Osteocyte (in vitro differentiated cells): Measurements from ENCODE around the gene TNFRSF18. TPM values are rescaled to one million over a fixed set of nuclear protein-coding genes. Genes with fewer than 3 reads are reported as not detected.

Experiments used
- DNase-seq: peaks from one replicate; pipeline ENCODE4 v3.0.0; 2021; ENCODE audit warnings: mixed read lengths; ENCODE audit not compliant: unreplicated experiment; ENCODE audit errors: extremely low spot score
- H3K27ac Mint-ChIP-seq: one replicate; pipeline ENCODE4 v1.8.0; 2021; ENCODE audit warnings: mild to moderate bottlenecking, mixed read lengths; ENCODE audit not compliant: unreplicated experiment
- H3K27me3 Mint-ChIP-seq: one replicate; pipeline ENCODE4 v1.8.0; 2021; ENCODE audit warnings: mixed read lengths; ENCODE audit not compliant: unreplicated experiment
- H3K36me3 Mint-ChIP-seq: one replicate; pipeline ENCODE4 v1.8.0; 2021; ENCODE audit warnings: mixed read lengths; ENCODE audit not compliant: unreplicated experiment
- H3K4me1 Mint-ChIP-seq: one replicate; pipeline ENCODE4 v1.8.0; 2021; ENCODE audit warnings: mixed read lengths; ENCODE audit not compliant: unreplicated experiment
- H3K4me3 Mint-ChIP-seq: one replicate; pipeline ENCODE4 v1.8.0; 2021; ENCODE audit warnings: mild to moderate bottlenecking, moderate library complexity, mixed read lengths; ENCODE audit not compliant: unreplicated experiment
- H3K9me3 Mint-ChIP-seq: one replicate; pipeline ENCODE4 v1.8.0; 2021; ENCODE audit warnings: mixed read lengths; ENCODE audit not compliant: unreplicated experiment
- total RNA-seq: library from RNA; stranded (reverse); gene quantifications from 2 replicates; pipeline ENCODE4 v1.2.1, GENCODE V29; 2021
- TF ChIP-seq, protein P1 (sequence below): fragments of 200-600 bp; sonication (generic); IDR thresholded peaks from 2 replicates; pipeline ENCODE4 v1.5.0; 2021; ENCODE audit warnings: antibody characterized with exemption, mild to moderate bottlenecking, moderate library complexity

TNFRSF18 gene
- total RNA-seq, 1 donor from 2014 or later = not detected

DNA sequence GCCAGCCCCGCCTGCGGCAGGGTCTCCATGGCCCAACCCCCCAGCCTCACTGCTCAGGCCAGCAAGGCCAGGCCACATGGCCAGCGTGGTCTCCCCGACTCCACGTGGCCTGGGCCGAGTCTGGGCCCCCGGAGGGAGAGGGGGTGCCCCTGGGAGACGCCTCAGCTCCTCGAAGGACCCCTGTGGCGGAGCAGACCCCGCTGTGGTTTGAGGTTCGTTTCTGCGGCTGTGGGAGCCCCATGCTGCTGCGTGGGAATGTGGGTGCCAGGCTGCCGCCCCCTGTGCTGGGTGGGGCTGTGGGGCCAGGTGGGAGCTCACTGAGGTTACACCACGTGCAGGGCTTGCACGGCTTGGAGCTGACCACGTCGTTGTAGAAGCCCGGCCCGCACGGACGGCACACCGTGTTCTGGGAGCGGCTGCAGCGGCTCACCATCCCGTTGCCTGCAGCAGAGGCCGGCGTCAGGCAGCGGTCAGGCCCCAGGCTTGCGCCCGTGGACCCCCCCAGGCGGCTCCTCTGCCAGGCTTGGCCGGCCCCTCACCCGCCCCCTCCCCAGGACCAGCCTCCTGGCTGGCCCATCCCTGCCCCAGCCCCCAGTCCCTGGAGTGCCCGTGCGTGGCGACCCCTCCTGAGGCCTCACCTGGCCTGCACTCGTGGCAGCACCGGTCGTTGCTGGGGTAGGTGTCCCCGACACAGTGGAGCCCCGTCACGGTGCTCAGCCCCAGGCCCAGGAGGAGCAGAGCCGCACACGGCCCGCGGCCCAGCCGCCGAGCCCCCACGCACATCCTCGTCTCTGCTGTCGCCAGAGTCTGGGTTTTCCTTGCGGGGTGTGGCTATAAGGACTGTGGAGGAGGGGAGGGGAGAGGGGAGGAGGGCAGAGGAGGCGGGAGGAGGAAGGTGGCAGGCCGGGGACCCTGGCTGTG is 7.2 kb upstream of the TNFRSF18 start, which contains the start of gene TNFRSF4:
Gene TNFRSF4, minus strand, starts transcription at position 809 of the 921 bp plus-strand sequence. Its CDS starts 26 bp downstream, at position 783.
- no peak for DNase-seq
- no peaks in the 10 kb centered on the region for H3K27me3 Mint-ChIP-seq
- H3K9me3 Mint-ChIP-seq = no peaks in the 10 kb centered on the region
- H3K4me3 Mint-ChIP-seq = no peak within 1 kb of the TSS
- no peak within 1 kb of the TSS for H3K27ac Mint-ChIP-seq
- peaks cover 6% of the 10 kb centered on the region for H3K36me3 Mint-ChIP-seq
- H3K4me1 Mint-ChIP-seq = peaks cover 32% of the 10 kb centered on the region
- TF ChIP-seq, protein P1, sequence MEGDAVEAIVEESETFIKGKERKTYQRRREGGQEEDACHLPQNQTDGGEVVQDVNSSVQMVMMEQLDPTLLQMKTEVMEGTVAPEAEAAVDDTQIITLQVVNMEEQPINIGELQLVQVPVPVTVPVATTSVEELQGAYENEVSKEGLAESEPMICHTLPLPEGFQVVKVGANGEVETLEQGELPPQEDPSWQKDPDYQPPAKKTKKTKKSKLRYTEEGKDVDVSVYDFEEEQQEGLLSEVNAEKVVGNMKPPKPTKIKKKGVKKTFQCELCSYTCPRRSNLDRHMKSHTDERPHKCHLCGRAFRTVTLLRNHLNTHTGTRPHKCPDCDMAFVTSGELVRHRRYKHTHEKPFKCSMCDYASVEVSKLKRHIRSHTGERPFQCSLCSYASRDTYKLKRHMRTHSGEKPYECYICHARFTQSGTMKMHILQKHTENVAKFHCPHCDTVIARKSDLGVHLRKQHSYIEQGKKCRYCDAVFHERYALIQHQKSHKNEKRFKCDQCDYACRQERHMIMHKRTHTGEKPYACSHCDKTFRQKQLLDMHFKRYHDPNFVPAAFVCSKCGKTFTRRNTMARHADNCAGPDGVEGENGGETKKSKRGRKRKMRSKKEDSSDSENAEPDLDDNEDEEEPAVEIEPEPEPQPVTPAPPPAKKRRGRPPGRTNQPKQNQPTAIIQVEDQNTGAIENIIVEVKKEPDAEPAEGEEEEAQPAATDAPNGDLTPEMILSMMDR = no peak

DNA sequence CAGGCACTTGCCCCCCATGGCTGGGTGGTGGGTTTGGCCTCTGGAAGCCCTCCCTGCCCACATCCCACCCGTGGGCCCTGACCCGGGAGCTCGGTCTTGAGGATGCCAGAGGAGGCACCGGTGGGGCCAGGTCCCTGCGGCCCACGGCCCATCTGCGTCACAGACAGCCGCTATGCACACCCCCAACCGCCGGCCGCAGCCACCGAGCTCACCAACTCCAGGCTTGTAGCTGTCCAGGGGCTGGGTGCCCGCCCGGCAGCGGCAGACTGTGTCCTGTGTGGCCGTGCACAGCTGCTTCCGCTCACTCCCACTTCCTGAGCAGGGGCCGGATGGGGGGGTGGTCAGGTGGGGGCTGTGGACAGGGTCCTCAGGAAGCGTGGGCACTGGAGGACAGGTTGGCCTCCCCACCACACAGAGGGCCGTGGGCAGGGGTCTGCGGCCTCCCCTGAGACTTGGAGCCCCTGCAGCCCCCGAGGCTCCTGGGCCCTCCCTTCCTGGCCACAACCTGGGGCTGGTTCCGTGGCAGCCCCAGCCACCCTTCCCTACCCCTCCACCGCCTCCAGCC is 6.5 kb upstream of the TNFRSF18 start:
- TF ChIP-seq, protein P1 = no peak
- no peak overlapping the region for H3K4me3 Mint-ChIP-seq
- H3K4me1 Mint-ChIP-seq = peaks cover 36% of the 10 kb centered on the region
- H3K9me3 Mint-ChIP-seq = no peaks in the 10 kb centered on the region
- DNase-seq = no peak
- peaks cover 6% of the 10 kb centered on the region for H3K36me3 Mint-ChIP-seq
- no peaks in the 10 kb centered on the region for H3K27me3 Mint-ChIP-seq
- H3K27ac Mint-ChIP-seq = no peak overlapping the region

DNA sequence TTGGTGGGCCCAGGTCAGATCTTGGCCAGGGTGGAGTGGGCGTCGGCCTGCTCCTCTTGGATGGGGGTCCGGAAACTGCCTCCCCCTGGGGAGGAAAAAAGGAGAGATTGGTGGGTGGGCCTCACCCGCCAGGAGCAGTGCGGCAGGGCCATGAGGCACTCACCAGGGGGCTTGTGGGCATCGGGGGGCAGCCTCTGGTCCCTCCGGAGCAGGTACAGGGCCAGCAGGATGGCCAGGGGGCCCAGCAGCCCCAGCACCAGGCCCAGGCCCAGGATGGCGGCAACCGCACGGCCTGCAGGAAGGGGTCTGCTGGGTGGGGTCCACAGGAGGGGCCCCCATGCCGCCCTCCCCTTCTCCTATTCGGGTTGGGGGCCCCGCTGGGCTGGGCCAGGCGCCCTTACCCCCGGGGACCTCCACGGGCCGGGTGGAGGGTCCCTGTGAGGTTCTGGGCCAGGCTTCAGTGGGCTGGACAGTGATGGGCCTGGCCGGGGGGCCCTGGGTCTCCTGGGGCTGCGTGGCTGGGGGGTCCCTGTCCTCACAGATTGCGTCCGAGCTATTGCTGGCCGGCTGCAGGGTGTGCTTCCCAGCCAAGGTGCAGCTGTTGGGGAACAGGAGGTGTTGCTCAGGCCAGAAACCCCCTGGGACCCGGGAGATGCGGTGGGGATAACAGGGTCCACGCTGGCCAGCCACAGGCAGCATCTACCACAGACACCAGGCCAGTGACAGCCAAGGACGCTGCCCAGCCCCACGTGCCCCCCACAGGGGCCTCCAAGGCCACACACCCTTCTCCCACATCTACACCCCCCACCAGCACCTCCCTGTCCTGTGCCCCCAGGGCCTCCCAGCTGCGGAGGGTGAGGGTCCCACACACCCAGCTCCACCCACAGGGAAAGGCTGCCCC is 5.4 kb upstream of the TNFRSF18 start:
- no peak for DNase-seq
- Mint-ChIP-seq H3K27me3 (no peaks in the 10 kb centered on the region), H3K36me3 (peaks cover 3% of the 10 kb centered on the region), H3K9me3 (no peaks in the 10 kb centered on the region), H3K4me3 (no peak overlapping the region), H3K4me1 (peaks cover 36% of the 10 kb centered on the region), H3K27ac (no peak overlapping the region)
- TF ChIP-seq, protein P1 = no peak

DNA sequence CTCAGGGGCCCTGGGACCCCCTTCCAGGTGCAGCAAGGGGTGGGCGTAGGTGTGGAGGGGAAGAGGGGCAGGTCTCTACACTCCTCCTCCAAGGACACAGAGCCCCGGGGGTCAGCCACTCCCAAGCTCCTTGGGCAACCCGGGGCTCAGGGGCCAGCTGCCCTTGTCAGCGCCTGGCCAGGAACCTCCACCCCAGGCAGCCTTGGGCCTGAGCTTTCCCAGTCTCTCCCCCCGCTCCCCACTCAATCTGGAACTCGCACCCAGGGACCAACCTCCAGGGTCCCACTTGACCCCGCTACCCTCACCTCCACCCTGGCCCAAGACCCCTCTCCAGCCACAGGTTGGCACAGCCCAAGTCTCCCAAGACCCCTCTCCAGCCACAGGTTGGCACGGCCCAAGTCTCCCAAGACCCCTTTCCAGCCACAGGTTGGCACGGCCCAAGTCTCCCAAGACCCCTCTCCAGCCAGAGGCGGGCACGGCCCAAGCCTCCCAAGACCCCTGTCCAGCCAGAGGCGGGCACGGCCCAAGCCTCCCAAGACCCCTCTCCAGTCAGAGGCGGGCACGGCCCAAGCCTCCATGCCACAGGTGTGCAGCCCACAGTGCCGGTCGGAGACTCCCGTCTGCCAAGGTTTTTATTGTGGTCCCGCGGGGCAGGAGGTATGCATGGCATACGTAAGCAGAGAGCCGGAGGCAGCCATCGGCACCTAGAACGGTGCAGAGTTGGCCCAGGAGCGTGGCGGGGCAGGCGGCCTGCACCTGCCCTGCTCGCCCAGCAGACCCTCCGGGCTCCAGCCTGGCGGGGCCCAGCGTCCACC is 4.5 kb upstream of the TNFRSF18 start:
- H3K4me1 Mint-ChIP-seq = peaks cover 32% of the 10 kb centered on the region
- H3K4me3 Mint-ChIP-seq = no peak overlapping the region
- no peaks in the 10 kb centered on the region for H3K36me3 Mint-ChIP-seq
- TF ChIP-seq, protein P1 = no peak
- H3K9me3 Mint-ChIP-seq = no peaks in the 10 kb centered on the region
- no peak overlapping the region for H3K27ac Mint-ChIP-seq
- H3K27me3 Mint-ChIP-seq = no peaks in the 10 kb centered on the region
- no peak for DNase-seq
